H1 (cell line): Measurements from ENCODE around the gene LRP5. TPM values are rescaled to one million over a fixed set of nuclear protein-coding genes. Genes with fewer than 3 reads are reported as not detected.

Source experiments
- CTCF ChIA-PET: fragments of 300-600 bp; sonication (Branson Sonifier 250); formaldehyde crosslinking; loops from one replicate; lab custom pipeline; 2021; ENCODE audit not compliant: partially characterized antibody; lab: Charles Lee
- POLR2A ChIA-PET: fragments of 300-600 bp; sonication (Branson Sonifier 250); formaldehyde crosslinking; loops from one replicate; lab custom pipeline; 2021; ENCODE audit warnings: inconsistent platforms; ENCODE audit not compliant: partially characterized antibody; lab: Charles Lee
- DNase-seq, 2 experiments: peaks; one replicate each; pipeline versions ENCODE4 v3.0.0 to v3.0.0-alpha.2; 2010 to 2022; ENCODE audit warnings: low spot score in 2 of 2, low read depth in 1 of 2, mixed read lengths in 1 of 2
- FAIRE-seq: peaks from 2 replicates; lab custom pipeline; 2011; peaks lifted over from hg19 to GRCh38; lab: Jason Lieb, UNC
- H2AFZ ChIP-seq: 2 replicates; pipeline ENCODE4 v1.8.1; 2012; ENCODE audit warnings: low read length, inconsistent platforms
- H2AK5ac ChIP-seq: 2 replicates; pipeline ENCODE4 v1.6.1; 2013; ENCODE audit warnings: low read depth, low read length
- H2BK120ac ChIP-seq: replicated peaks from 2 replicates; pipeline ENCODE3; 2013; ENCODE audit warnings: low read depth, low read length, inconsistent platforms
- H2BK12ac ChIP-seq: 2 replicates; pipeline ENCODE4 v1.6.1; 2013; ENCODE audit warnings: low read depth, low read length
- H2BK15ac ChIP-seq: 2 replicates; pipeline ENCODE4 v1.6.1; 2013; ENCODE audit warnings: low read length
- H2BK20ac ChIP-seq: 2 replicates; pipeline ENCODE4 v1.6.1; 2013; ENCODE audit warnings: low read length
- H2BK5ac ChIP-seq: 2 replicates; pipeline ENCODE4 v1.6.1; 2013; ENCODE audit warnings: low read depth, low read length
- H3K14ac ChIP-seq: 2 replicates; pipeline ENCODE4 v1.6.1; 2013; ENCODE audit warnings: inconsistent platforms; ENCODE audit not compliant: insufficient read length
- H3K18ac ChIP-seq: 2 replicates; pipeline ENCODE4 v1.6.1; 2013; ENCODE audit warnings: low read length; ENCODE audit errors: extremely low read depth
- H3K23ac ChIP-seq: 2 replicates; pipeline ENCODE4 v1.6.1; 2013; ENCODE audit warnings: inconsistent platforms; ENCODE audit not compliant: insufficient read length
- H3K23me2 ChIP-seq: 2 replicates; pipeline ENCODE4 v1.6.1; 2013; ENCODE audit warnings: low read depth, low read length
- H3K27ac ChIP-seq: 2 replicates; pipeline ENCODE4 v1.6.1; 2011; ENCODE audit warnings: low read depth, low read length, inconsistent platforms
- H3K27me3 ChIP-seq, 4 experiments: replicated peaks in 1 of 4; 1 replicate in 1 of 4; 2 replicates in 3 of 4; pipeline versions ENCODE4 v1.6.1 to v1.8.1; 2011 to 2013; ENCODE audit warnings: low read length in 3 of 4, mild to moderate bottlenecking in 3 of 4, inconsistent platforms in 2 of 4, mixed read lengths in 2 of 4, moderate library complexity in 1 of 4; ENCODE audit not compliant: control insufficient read depth in 3 of 4, insufficient read depth in 3 of 4; ENCODE audit errors: extremely low read depth in 1 of 4
- H3K36me3 ChIP-seq, 4 experiments: 2 replicates each; pipeline versions ENCODE4 v1.6.1 to v1.8.1; 2011 to 2013; ENCODE audit warnings: mild to moderate bottlenecking in 4 of 4, low read length in 3 of 4, moderate library complexity in 2 of 4, control low read depth in 1 of 4, inconsistent platforms in 1 of 4; ENCODE audit not compliant: insufficient read depth in 4 of 4, control insufficient read depth in 2 of 4
- H3K4ac ChIP-seq: replicated peaks from 2 replicates; pipeline ENCODE3; 2013; ENCODE audit warnings: low read length, low read depth, mixed read lengths, inconsistent platforms; ENCODE audit not compliant: insufficient read length
- H3K4me1 ChIP-seq, 4 experiments: replicated peaks in 1 of 4; 1 replicate in 1 of 4; 2 replicates in 3 of 4; pipeline versions ENCODE4 v1.6.1 to v1.8.1; 2011 to 2013; ENCODE audit warnings: low read length in 3 of 4, inconsistent platforms in 2 of 4, mixed read lengths in 1 of 4; ENCODE audit not compliant: insufficient read depth in 4 of 4, control insufficient read depth in 3 of 4
- H3K4me2 ChIP-seq, 2 experiments: 2 replicates each; pipeline versions ENCODE4 v1.6.1 to v1.8.1; 2011 to 2013; ENCODE audit warnings: low read depth in 2 of 2, low read length in 2 of 2, control low read depth in 1 of 2, inconsistent platforms in 1 of 2, mild to moderate bottlenecking in 1 of 2; ENCODE audit not compliant: insufficient read depth in 1 of 2
- H3K4me3 ChIP-seq, 4 experiments: fragments of 200-600, 300-600 bp in 1 of 4; sonication (generic), shearing (Covaris generic), sonication (Bioruptor Twin) in 1 of 4; 2 replicates each; pipeline versions ENCODE4 v1.5.1 to v1.8.1; 2011 to 2016; ENCODE audit warnings: low read length in 4 of 4, low read depth in 3 of 4, control low read depth in 2 of 4, inconsistent platforms in 2 of 4, mild to moderate bottlenecking in 2 of 4, mixed read lengths in 1 of 4, moderate library complexity in 1 of 4; ENCODE audit not compliant: insufficient read depth in 2 of 4; ENCODE audit errors: extremely low read depth in 1 of 4
- H3K56ac ChIP-seq: replicated peaks from 2 replicates; pipeline ENCODE3; 2013; ENCODE audit warnings: low read depth, mild to moderate bottlenecking, mixed read lengths, low read length, inconsistent platforms; ENCODE audit not compliant: insufficient read length
- H3K79me1 ChIP-seq: 2 replicates; pipeline ENCODE4 v1.6.1; 2013; ENCODE audit warnings: low read depth, low read length, control low read depth
- H3K79me2 ChIP-seq, 2 experiments: 2 replicates each; pipeline versions ENCODE4 v1.6.1 to v1.8.1; 2012 to 2013; ENCODE audit warnings: low read length in 2 of 2, mild to moderate bottlenecking in 2 of 2, inconsistent platforms in 1 of 2; ENCODE audit not compliant: insufficient read depth in 2 of 2, control insufficient read depth in 1 of 2
- H3K9ac ChIP-seq, 4 experiments: replicated peaks in 1 of 4; 1 replicate in 1 of 4; 2 replicates in 3 of 4; pipeline versions ENCODE4 v1.6.1 to v1.8.1; 2011 to 2013; ENCODE audit warnings: low read depth in 3 of 4, low read length in 3 of 4, control low read depth in 2 of 4, mild to moderate bottlenecking in 2 of 4, moderate library complexity in 2 of 4, inconsistent platforms in 1 of 4; ENCODE audit errors: extremely low read depth in 1 of 4
- H3K9me3 ChIP-seq, 2 experiments: 2 replicates each; pipeline versions ENCODE4 v1.6.1 to v1.8.1; 2012 to 2013; ENCODE audit warnings: mild to moderate bottlenecking in 2 of 2, moderate library complexity in 2 of 2, control low read depth in 1 of 2, inconsistent platforms in 1 of 2, low read depth in 1 of 2, low read length in 1 of 2, mixed read lengths in 1 of 2; ENCODE audit not compliant: insufficient read depth in 2 of 2
- H4K20me1 ChIP-seq, 2 experiments: replicated peaks in 1 of 2; 2 replicates each; pipeline versions ENCODE3 to v1.8.1; 2011 to 2013; ENCODE audit warnings: inconsistent platforms in 2 of 2, low read length in 2 of 2, mild to moderate bottlenecking in 1 of 2; ENCODE audit not compliant: insufficient read depth in 2 of 2, control insufficient read depth in 1 of 2
- H4K5ac ChIP-seq: 2 replicates; pipeline ENCODE4 v1.6.1; 2013; ENCODE audit warnings: low read length, low read depth, mixed read lengths, inconsistent platforms; ENCODE audit not compliant: insufficient read length
- H4K8ac ChIP-seq: 2 replicates; pipeline ENCODE4 v1.8.0; 2013; ENCODE audit warnings: mild to moderate bottlenecking, moderate library complexity, low read length, inconsistent platforms; ENCODE audit not compliant: insufficient read depth; ENCODE audit errors: extremely low read depth
- H4K91ac ChIP-seq: replicated peaks from 2 replicates; pipeline ENCODE3; 2013; ENCODE audit warnings: low read length, mixed read lengths, inconsistent platforms; ENCODE audit not compliant: insufficient read length
- CEBPB ChIP-seq: IDR thresholded peaks from 2 replicates; pipeline ENCODE4 v1.6.1; 2012; ENCODE audit warnings: low read depth, low read length
- FOSL1 ChIP-seq: IDR thresholded peaks from 2 replicates; pipeline ENCODE4 v1.6.1; 2011; ENCODE audit warnings: mild to moderate bottlenecking, low read depth, low read length, moderate library complexity; ENCODE audit not compliant: insufficient read depth
- KDM5A ChIP-seq: fragments of 200-600 bp; IDR thresholded peaks from 2 replicates; pipeline ENCODE4 v1.7.1; 2012; ENCODE audit warnings: mild to moderate bottlenecking, low read length, inconsistent platforms, mixed read lengths
- SAP30 ChIP-seq: fragments of 300-600 bp; sonication (generic); IDR thresholded peaks from 2 replicates; pipeline ENCODE4 v1.7.1; 2012; ENCODE audit warnings: low read length, moderate library complexity, mild to moderate bottlenecking, inconsistent platforms; ENCODE audit not compliant: insufficient read depth, insufficient replicate concordance
- TCF12 ChIP-seq: IDR thresholded peaks from 2 replicates; pipeline ENCODE4 v1.6.1; 2011; ENCODE audit warnings: low read depth, mild to moderate bottlenecking, low read length
- WGBS, 2 experiments: shearing (Covaris generic) in 1 of 2; methylation state at CpG; one replicate each; pipeline versions ENCODE4 v1.1.6 to v1.1.7; 2013 to 2015; ENCODE audit warnings: low lambda C conversion rate in 2 of 2, mixed read lengths in 2 of 2, inconsistent platforms in 1 of 2, low coverage in 1 of 2, missing lambda C conversion rate in 1 of 2; ENCODE audit not compliant: insufficient replicate concordance in 2 of 2, insufficient coverage in 1 of 2, insufficient read length in 1 of 2; ENCODE audit errors: extremely low coverage in 1 of 2, missing lambda C conversion rate in 1 of 2; 5-methylcytosine and 5-hydroxymethylcytosine counted together
- polyA plus RNA-seq, 7 experiments: library from polyadenylated mRNA; depleted of rRNA in 3 of 7; stranded (reverse) in 5 of 7; unstranded in 2 of 7; fragments of >200 nt in 5 of 7; fragments of 200-250 nt in 2 of 7; gene quantifications; 1 replicate in 5 of 7; 2 replicates in 1 of 7; 4 replicates in 1 of 7; pipeline versions ENCODE4 v1.2.1 to v1.2.3, GENCODE V29; 2011 to 2013; ENCODE audit warnings: missing spikeins in 2 of 7, mixed read lengths in 2 of 7
- total RNA-seq: library from RNA; stranded (reverse); fragmentation: NEBNext Ultra II Directional; extraction: Animal tissue kit (Norgen Biotek cat#: 25700); gene quantifications from 2 replicates; pipeline ENCODE4 v1.2.1, GENCODE V29; 2021
- TF ChIP-seq, protein P1 (sequence below): IDR thresholded peaks from 2 replicates; pipeline ENCODE4 v1.6.1; 2012; ENCODE audit warnings: inconsistent platforms

LRP5 gene
- total and polyA plus RNA-seq, 2 of the 8 experiments (the other 6 are each of a cell fraction or from before 2014, with no cell fraction given): 19.0 to 38.9 TPM

DNA sequence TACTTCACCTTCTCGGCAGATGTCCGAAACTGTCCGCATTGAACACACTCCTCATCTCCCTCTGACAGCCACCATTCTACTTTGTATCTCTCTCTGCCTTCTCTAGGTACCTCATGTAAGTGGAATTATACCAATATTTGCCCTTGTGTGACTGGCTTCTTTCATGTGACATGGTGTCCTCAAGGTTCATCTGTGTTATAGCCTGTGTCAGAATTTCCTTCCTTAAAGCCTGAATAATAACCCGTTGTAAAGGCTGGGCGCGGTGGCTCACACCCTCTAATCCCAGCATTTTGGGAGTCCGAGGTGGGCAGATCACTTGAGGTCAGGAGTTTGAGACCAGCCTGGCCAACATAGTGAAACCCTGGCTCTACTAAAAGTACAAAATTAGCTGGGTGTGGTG, 107.8 kb downstream of the LRP5 start:
- Histone ChIP-seq H3K9ac (no peak overlapping the region), H2BK12ac (no peak overlapping the region), H3K23ac (no peak overlapping the region), H3K9me3 (no peaks in the 10 kb centered on the region), H2BK15ac (no peak overlapping the region), H2BK20ac (no peak overlapping the region), H4K91ac (no peak overlapping the region), H3K4me1 (no peaks in the 10 kb centered on the region), H4K8ac (no peak overlapping the region), H2AFZ (no peak overlapping the region), H3K56ac (no peak overlapping the region), H3K18ac (no peak overlapping the region), H2BK5ac (no peak overlapping the region), H4K5ac (no peak overlapping the region), H2AK5ac (no peak overlapping the region), H3K27ac (no peak overlapping the region), H3K27me3 (no peaks in the 10 kb centered on the region), H3K4me2 (no peak overlapping the region), H3K23me2 (peaks cover 2% of the 10 kb centered on the region; the same call in 1 of the 2 replicates), H2BK120ac (no peak overlapping the region), H4K20me1 (peaks cover 0 to 4% of the 10 kb centered on the region in 2 experiments), H3K4me3 (no peak overlapping the region), H3K14ac (no peak overlapping the region), H3K36me3 (peaks cover 0 to 12% (median 9%) of the 10 kb centered on the region in 4 experiments; a peak in 5 of 8 replicates), H3K79me2 (no peaks in the 10 kb centered on the region), H3K4ac (no peak overlapping the region), H3K79me1 (no peaks in the 10 kb centered on the region; the same call in 1 of the 2 replicates)
- whole genome bisulfite sequencing, 2 experiments: 94% methylated on average over 7 of the region's 7 CpGs; no CpG with 5 or more reads in 1 of the 2 experiments
- CTCF ChIA-PET: no interaction called here
- DNase-seq (no peak), FAIRE-seq (no peak)
- POLR2A ChIA-PET: no interaction called here
- TF ChIP-seq, protein P1, sequence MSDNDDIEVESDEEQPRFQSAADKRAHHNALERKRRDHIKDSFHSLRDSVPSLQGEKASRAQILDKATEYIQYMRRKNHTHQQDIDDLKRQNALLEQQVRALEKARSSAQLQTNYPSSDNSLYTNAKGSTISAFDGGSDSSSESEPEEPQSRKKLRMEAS: no peak
- TF ChIP-seq KDM5A (no peak), SAP30 (no peak), CEBPB (no peak), FOSL1 (no peak), TCF12 (no peak)
